ENCODE measurements around the gene ZNF761. TPM values are rescaled to one million over a fixed set of nuclear protein-coding genes. Genes with fewer than 3 reads are reported as not detected.
A peak's percentile ranks its signal among the peaks of the same experiment; 100 is the strongest.
"Not testable (repeated sequence)": the region's sequence is repeated elsewhere in the genome, so short reads cannot be mapped to it uniquely, and the experiment has no call there.

ZNF761 gene
- total and polyA plus RNA-seq, 2 of the 13 experiments (the other 11 are each of a cell fraction or from before 2014, with no cell fraction given): 11.6 to 16.2 TPM

- no peak for TF ChIP-seq SALL1 (CRISPR knock-in tag; IDR thresholded peaks at IDR 0.05)
- TF ChIP-seq, protein P1, sequence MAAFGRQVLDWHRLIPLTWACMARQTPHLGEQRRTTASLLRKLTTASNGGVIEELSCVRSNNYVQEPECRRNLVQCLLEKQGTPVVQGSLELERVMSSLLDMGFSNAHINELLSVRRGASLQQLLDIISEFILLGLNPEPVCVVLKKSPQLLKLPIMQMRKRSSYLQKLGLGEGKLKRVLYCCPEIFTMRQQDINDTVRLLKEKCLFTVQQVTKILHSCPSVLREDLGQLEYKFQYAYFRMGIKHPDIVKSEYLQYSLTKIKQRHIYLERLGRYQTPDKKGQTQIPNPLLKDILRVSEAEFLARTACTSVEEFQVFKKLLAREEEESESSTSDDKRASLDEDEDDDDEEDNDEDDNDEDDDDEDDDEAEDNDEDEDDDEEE (CRISPR knock-in tag; IDR thresholded peaks at IDR 0.05): no peak
- TF ChIP-seq SSRP1 (CRISPR knock-in tag; IDR thresholded peaks at IDR 0.05): no peak
- TF ChIP-seq ZNF772 (CRISPR knock-in tag; IDR thresholded peaks at IDR 0.05): 0 out of 2 replicates have a peak, but pooled peaks have one; percentile 29
- no peak for TF ChIP-seq ZNF354B (CRISPR knock-in tag; IDR thresholded peaks at IDR 0.05)
- TF ChIP-seq ZNF24 (IDR thresholded peaks at IDR 0.05): no peak
- no peak for TF ChIP-seq IKZF1 (IDR thresholded peaks at IDR 0.05)
- TF ChIP-seq ZNF317 (CRISPR knock-in tag; IDR thresholded peaks at IDR 0.05): no peak
- no peak for TF ChIP-seq ZNF232 (CRISPR knock-in tag; IDR thresholded peaks at IDR 0.05; ENCODE audit: borderline replicate concordance)
- TF ChIP-seq, protein P2, sequence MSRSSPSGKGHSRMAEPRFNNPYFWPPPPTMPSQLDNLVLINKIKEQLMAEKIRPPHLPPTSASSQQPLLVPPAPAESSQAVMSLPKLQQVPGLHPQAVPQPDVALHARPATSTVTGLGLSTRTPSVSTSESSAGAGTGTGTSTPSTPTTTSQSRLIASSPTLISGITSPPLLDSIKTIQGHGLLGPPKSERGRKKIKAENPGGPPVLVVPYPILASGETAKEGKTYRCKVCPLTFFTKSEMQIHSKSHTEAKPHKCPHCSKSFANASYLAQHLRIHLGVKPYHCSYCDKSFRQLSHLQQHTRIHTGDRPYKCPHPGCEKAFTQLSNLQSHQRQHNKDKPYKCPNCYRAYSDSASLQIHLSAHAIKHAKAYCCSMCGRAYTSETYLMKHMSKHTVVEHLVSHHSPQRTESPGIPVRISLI (CRISPR knock-in tag; IDR thresholded peaks at IDR 0.05; ENCODE audit: borderline replicate concordance): no peak
Observed at GRCh38 chr19:53432088-53432661, 391 bp downstream of the ZNF761 start (continued).

- Histone ChIP-seq H3K36me3 (replicated peaks in 1 of 2; ENCODE audit: control insufficient read depth in 1 of 2, insufficient read depth in 2 of 2, low read length in 2 of 2) (peaks cover 11 to 19% of the 10 kb centered on the region in 2 experiments; a peak in 4 of 5 replicates), H3K27ac (ENCODE audit: extremely low read length, insufficient read depth, low read length) (peak overlapping the region; percentile 33), H3K4me1 (ENCODE audit: insufficient read depth, low read length) (peaks cover 28% of the 10 kb centered on the region), H3K4me2 (ENCODE audit: low read depth, low read length) (peak overlapping the region; percentile 33; the same call in 1 of the 2 replicates)
- H3K27me3 ChIP-seq (ENCODE audit: control insufficient read depth in 1 of 2, insufficient read depth in 2 of 2, low read length in 2 of 2); intact Hi-C loops (cut with micrococcal nuclease; ENCODE audit: unreplicated experiment); H3K9ac ChIP-seq (ENCODE audit: insufficient read depth, low read depth, low read length); CTCF ChIA-PET (ENCODE audit: low intra/inter-chr PET ratio, low total read pairs); H3K9me3 ChIP-seq (ENCODE audit: low read length); H4K20me1 ChIP-seq (ENCODE audit: insufficient read depth, low read length); in situ Hi-C loops (cut with HindIII; ENCODE audit: extremely low pct_ligation_motif_present, low pct_unique_long_range_greater_than_20kb); H2AFZ ChIP-seq (ENCODE audit: low read length); BruUV-seq (replicated peaks); H3K4me3 ChIP-seq (replicated peaks in 1 of 3; ENCODE audit: insufficient read depth in 1 of 3, low read depth in 2 of 3, low read length in 3 of 3); H3K79me2 ChIP-seq (ENCODE audit: insufficient read depth, low read length); POLR2A ChIA-PET: not testable (repeated sequence)
- peak; percentile 48 for DNase-seq (ENCODE audit: low spot score)
- 17% methylated on average over 2 of the region's 2 CpGs for WGBS (ENCODE audit: low lambda C conversion rate)
- peak; percentile 51 for FAIRE-seq
- ATAC-seq: peak; percentile 27; the same call in 1 of the 3 replicates
- peak; percentile 46; the same call in 1 of the 2 replicates for TF ChIP-seq HNF1B (CRISPR knock-in tag; IDR thresholded peaks at IDR 0.05)
- TF ChIP-seq SAP130 (CRISPR knock-in tag; IDR thresholded peaks at IDR 0.05; ENCODE audit: low read depth): peak; percentile 56
- peak; percentile 71 for TF ChIP-seq SOX13 (IDR thresholded peaks at IDR 0.05)
- peak in 1 of 2 experiments; percentile 86; a peak in 2 of 4 replicates for TF ChIP-seq SOX13 (CRISPR knock-in tag; conservative IDR thresholded peaks at IDR 0.05 in 1 of 2, IDR thresholded peaks at IDR 0.05 in 1 of 2)
- TF ChIP-seq ZNF614 (CRISPR knock-in tag; IDR thresholded peaks at IDR 0.05; ENCODE audit: borderline replicate concordance): 0 out of 2 replicates have a peak, but pooled peaks have one; percentile 17
Observed at GRCh38 chr19:53443809-53444208, 12.0 kb downstream of the ZNF761 start.

All from HepG2 (cell line).